ENCODE results near the gene RTN4RL2.

DNA sequence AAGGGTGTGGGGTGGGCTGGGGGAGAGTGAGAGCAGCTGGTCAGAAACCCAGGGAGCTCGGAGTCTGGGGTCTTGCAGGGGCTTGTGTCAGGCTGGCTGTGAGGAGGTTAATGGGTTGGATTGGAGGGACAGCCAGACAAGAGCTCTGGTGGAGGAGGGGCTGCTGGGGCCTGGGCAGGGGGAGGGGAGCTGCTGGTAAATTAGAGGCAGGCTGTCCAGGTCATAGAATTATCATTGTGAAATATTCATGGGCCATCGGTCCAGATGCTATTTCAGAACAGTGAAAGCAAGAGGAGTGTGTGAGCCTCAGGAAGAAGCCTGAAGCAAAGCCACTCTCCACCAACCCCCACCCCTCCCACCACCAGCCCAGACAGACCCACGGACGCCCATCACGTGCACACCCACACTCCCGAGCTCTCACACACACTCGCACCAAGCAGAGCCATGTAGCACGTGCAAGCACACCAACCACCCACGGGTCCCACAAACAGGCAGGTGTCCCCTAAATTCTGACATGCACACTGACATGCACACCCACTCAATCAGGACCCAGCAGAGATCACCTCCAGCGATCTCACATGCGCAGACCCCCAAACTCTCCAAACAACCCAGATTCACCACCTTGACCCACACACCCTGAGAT is 18.8 kb downstream of the RTN4RL2 start:
- TF ChIP-seq POLR2AphosphoS5 (IDR thresholded peaks at IDR 0.05; ENCODE audit: insufficient read depth, low read depth, low read length) = no peak
- TF ChIP-seq EZH2 (IDR thresholded peaks at IDR 0.05; ENCODE audit: borderline replicate concordance, low read depth, low read length, severe bottlenecking) = no peak
- no peak for TF ChIP-seq POLR2A (IDR thresholded peaks at IDR 0.05; ENCODE audit: low read depth, low read length)

All from endothelial cell of umbilical vein (primary cell).